Measurements from ENCODE around the gene TMEM156.

GRCh38 chr4:39026096-39026495, 6.1 kb downstream of the TMEM156 start:
- TF ChIP-seq TAF1 (IDR thresholded peaks at IDR 0.05; ENCODE audit: low read depth) (no peak), CTCF (IDR thresholded peaks at IDR 0.05; ENCODE audit: poor library complexity, severe bottlenecking) (no peak), SMC3 (conservative IDR thresholded peaks at IDR 0.05; ENCODE audit: poor library complexity) (no peak), EP300 (conservative IDR thresholded peaks at IDR 0.05; ENCODE audit: poor library complexity, severe bottlenecking) (no peak), POLR2AphosphoS5 (IDR thresholded peaks at IDR 0.05) (no peak), EZH2 (IDR thresholded peaks at IDR 0.05; ENCODE audit: borderline replicate concordance, insufficient read depth, low read length, poor library complexity, severe bottlenecking) (no peak), RAD21 (conservative IDR thresholded peaks at IDR 0.05) (no peak), MXI1 (conservative IDR thresholded peaks at IDR 0.05; ENCODE audit: poor library complexity, severe bottlenecking) (no peak)

Measured in neural cell (in vitro differentiated cells).